ENCODE measurements around the gene NF2.
A peak's percentile ranks its signal among the peaks of the same experiment; 100 is the strongest.

Gene NF2

DNA sequence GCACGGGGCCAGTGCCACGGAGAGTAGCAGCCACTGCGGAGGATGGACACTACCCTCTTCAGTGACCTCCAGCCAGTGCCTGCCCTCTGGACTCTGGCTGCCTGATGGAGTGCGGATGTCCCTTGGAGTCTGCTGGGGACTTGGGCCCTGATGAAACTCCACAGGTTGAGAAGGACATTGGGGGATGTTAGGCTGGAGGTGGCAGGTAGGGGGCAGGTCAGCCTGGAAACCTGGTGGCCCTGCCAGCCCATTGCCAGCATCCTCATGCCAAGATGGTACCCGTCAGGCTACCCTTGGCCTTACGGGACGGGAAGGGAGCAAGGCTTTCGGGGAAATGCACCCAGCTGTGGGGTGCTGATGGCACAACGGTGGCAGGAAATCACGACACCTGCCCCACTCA is 120.3 kb downstream of the NF2 start:
- TF ChIP-seq, protein P1, sequence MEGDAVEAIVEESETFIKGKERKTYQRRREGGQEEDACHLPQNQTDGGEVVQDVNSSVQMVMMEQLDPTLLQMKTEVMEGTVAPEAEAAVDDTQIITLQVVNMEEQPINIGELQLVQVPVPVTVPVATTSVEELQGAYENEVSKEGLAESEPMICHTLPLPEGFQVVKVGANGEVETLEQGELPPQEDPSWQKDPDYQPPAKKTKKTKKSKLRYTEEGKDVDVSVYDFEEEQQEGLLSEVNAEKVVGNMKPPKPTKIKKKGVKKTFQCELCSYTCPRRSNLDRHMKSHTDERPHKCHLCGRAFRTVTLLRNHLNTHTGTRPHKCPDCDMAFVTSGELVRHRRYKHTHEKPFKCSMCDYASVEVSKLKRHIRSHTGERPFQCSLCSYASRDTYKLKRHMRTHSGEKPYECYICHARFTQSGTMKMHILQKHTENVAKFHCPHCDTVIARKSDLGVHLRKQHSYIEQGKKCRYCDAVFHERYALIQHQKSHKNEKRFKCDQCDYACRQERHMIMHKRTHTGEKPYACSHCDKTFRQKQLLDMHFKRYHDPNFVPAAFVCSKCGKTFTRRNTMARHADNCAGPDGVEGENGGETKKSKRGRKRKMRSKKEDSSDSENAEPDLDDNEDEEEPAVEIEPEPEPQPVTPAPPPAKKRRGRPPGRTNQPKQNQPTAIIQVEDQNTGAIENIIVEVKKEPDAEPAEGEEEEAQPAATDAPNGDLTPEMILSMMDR (IDR thresholded peaks at IDR 0.05; ENCODE audit: low read depth, low read length), result no peak
- TF ChIP-seq POLR2A (IDR thresholded peaks at IDR 0.05; ENCODE audit: extremely low read depth, insufficient read length) (no peak), MYC (IDR thresholded peaks at IDR 0.05; ENCODE audit: low read depth, low read length) (no peak)
- TF ChIP-seq, protein P2, sequence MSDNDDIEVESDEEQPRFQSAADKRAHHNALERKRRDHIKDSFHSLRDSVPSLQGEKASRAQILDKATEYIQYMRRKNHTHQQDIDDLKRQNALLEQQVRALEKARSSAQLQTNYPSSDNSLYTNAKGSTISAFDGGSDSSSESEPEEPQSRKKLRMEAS (IDR thresholded peaks at IDR 0.05; ENCODE audit: low read depth, low read length), result no peak
- no peak for DNase-seq (ENCODE audit: low read depth)
- H3K4me3 ChIP-seq (ENCODE audit: low read depth, low read length), result no peak overlapping the region

DNA sequence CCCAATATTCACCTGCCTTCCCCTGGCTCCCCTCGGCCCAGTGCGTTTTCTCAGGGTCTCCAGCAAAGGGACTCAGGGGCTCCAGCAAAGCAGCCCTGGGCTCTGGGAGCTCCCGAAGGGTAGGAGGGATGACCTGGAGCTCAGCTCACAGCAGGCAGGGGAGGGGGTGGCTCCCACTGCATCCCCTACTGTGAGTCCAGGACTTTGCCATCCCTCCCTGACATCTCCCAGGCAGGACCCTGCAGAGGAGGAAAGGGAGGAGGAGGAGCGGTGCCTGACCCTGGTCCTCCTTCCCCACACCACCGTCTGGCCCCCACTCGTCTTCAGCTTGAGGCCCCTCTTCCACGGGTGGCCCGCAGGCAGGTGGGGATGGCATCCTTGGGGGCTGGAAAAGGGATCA is 121.4 kb downstream of the NF2 start:
- no peak for DNase-seq (ENCODE audit: low read depth)
- TF ChIP-seq POLR2A (IDR thresholded peaks at IDR 0.05; ENCODE audit: extremely low read depth, insufficient read length) (no peak), MYC (IDR thresholded peaks at IDR 0.05; ENCODE audit: low read depth, low read length) (no peak)
- TF ChIP-seq, protein P1 (IDR thresholded peaks at IDR 0.05; ENCODE audit: low read depth, low read length), result no peak
- TF ChIP-seq, protein P2 (IDR thresholded peaks at IDR 0.05; ENCODE audit: low read depth, low read length), result no peak
- H3K4me3 ChIP-seq (ENCODE audit: low read depth, low read length), result no peak overlapping the region

DNA sequence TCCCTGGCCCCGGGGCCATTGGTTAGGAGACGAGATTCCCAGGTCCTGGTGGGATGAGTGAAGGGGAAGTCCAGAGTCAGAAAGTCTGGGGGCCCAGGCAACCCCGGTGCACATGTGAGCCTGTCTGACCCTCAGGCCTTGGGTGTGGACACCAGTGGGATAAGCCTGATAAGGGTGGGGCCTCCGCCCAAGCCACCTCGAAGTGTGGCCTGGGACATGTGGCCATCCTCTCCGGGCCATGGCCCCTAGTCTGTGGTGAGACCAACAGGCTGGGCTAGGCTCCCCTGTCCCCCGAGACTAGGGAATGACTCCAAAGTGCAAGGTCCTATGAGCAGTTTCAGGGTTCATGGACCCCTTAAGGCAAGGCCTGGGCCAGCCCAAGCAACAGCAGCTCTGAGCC is 122.7 kb downstream of the NF2 start:
- no peak overlapping the region for H3K4me3 ChIP-seq (ENCODE audit: low read depth, low read length)
- TF ChIP-seq, protein P2 (IDR thresholded peaks at IDR 0.05; ENCODE audit: low read depth, low read length), result no peak
- no peak for TF ChIP-seq MYC (IDR thresholded peaks at IDR 0.05; ENCODE audit: low read depth, low read length)
- TF ChIP-seq POLR2A (IDR thresholded peaks at IDR 0.05; ENCODE audit: extremely low read depth, insufficient read length), result no peak
- TF ChIP-seq, protein P1 (IDR thresholded peaks at IDR 0.05; ENCODE audit: low read depth, low read length), result no peak

DNA sequence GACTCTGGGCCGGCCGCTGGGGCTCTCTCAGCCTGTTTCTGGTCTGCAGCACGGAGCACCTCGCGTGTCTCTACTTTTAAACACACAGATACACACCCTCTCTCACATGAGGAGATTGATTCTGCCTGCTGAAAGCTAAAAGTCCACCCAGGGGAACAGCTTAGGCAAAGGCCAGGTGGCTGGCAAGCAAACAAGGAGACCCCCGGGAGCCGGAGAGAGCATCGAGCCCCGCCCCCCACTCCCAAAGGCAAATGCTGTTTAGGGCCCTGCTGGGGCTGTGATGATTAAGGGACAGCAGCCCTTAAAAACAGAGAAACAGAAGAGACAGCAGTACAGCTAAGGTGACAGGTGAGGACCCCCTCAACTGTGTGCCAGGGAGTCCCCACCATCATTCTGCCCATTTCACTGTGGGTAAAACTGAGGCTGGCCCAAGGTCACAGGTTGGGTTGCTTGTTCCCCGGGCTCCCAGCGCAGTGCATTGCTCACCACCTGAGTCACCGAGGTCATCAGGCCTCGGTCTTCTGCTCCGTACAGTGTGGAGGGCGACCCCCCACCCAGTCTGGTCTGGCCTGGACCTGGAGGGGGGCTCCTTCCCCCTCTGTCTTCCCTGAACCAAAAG is 123.2 kb downstream of the NF2 start:
- DNase-seq (ENCODE audit: low read depth), result no peak
- TF ChIP-seq MYC (IDR thresholded peaks at IDR 0.05; ENCODE audit: low read depth, low read length), result no peak
- TF ChIP-seq, protein P1 (IDR thresholded peaks at IDR 0.05; ENCODE audit: low read depth, low read length), result no peak
- TF ChIP-seq, protein P2 (IDR thresholded peaks at IDR 0.05; ENCODE audit: low read depth, low read length), result no peak
- no peak overlapping the region for H3K4me3 ChIP-seq (ENCODE audit: low read depth, low read length)

More for the DNA sequence above, 122.7 kb downstream of the NF2 start:
- no peak for DNase-seq (ENCODE audit: low read depth)

DNA sequence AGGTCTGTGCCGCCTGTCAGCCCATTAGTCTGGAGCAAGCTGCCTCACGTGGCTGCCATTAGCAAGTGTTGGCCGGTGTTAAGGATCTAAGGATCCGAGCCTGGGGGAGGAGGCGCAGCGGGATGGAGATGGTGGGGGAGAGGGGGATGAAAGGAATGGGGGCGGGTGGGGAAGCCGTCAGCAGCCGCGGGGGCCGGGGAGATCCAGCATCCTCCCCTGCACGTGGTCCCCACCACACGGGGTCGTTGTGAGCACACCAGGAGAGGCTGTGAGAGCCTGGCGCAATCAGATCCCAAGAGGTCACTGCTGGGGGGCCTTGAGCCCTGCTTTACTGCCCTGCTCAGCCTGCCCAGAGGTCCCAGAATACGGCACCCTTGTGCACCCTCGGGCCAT is 123.7 kb downstream of the NF2 start:
- H3K4me3 ChIP-seq (ENCODE audit: low read depth, low read length), result no peak overlapping the region
- DNase-seq (ENCODE audit: low read depth), result peak; percentile 67
- TF ChIP-seq MYC (IDR thresholded peaks at IDR 0.05; ENCODE audit: low read depth, low read length) (no peak; the same call in 1 of the 2 replicates), POLR2A (IDR thresholded peaks at IDR 0.05; ENCODE audit: extremely low read depth, insufficient read length) (no peak)
- TF ChIP-seq, protein P2 (IDR thresholded peaks at IDR 0.05; ENCODE audit: low read depth, low read length), result peak; percentile 85
- TF ChIP-seq, protein P1 (IDR thresholded peaks at IDR 0.05; ENCODE audit: low read depth, low read length), result peak; percentile 24

Data from NB4 (cell line).